Common myeloid progenitor, CD34-positive (primary cell): ENCODE results near the gene MPPE1.

Experiments
- CTCF ChIA-PET: fragments of 350-600 bp; sonication (Branson Sonifier 250); formaldehyde crosslinking; loops from one replicate; lab custom pipeline; 2021; ENCODE audit warnings: antibody characterized with exemption; lab: Charles Lee
- POLR2A ChIA-PET: fragments of 350-600 bp; sonication (Branson Sonifier 250); formaldehyde crosslinking; loops from one replicate; lab custom pipeline; 2021; ENCODE audit warnings: antibody characterized with exemption; lab: Charles Lee
- DNase-seq, 3 donors: peaks; one replicate each; pipeline versions ENCODE4 v3.0.0 to v3.0.0-alpha.2; 2013
- H3K27ac ChIP-seq, 2 experiments: 1 replicate in 1 of 2; 2 replicates in 1 of 2; pipeline ENCODE4 v1.7.0; 2013; ENCODE audit warnings: inconsistent platforms in 2 of 2, low read length in 2 of 2, mild to moderate bottlenecking in 2 of 2, low read depth in 1 of 2, moderate library complexity in 1 of 2; ENCODE audit not compliant: severe bottlenecking in 2 of 2, insufficient read depth in 1 of 2, poor library complexity in 1 of 2
- H3K27me3 ChIP-seq, 5 experiments: replicated peaks in 2 of 5; 1 replicate in 3 of 5; 2 replicates in 2 of 5; pipeline versions ENCODE4 v1.6.1 to v1.7.0; 2013; ENCODE audit warnings: low read length in 4 of 5, mild to moderate bottlenecking in 2 of 5, moderate library complexity in 2 of 5, inconsistent platforms in 1 of 5; ENCODE audit not compliant: insufficient read depth in 5 of 5, control insufficient read depth in 4 of 5
- H3K36me3 ChIP-seq, 4 experiments: 1 replicate in 2 of 4; 2 replicates in 2 of 4; pipeline versions ENCODE4 v1.6.1 to v1.7.0; 2013; ENCODE audit warnings: low read length in 3 of 4, control low read depth in 1 of 4, mild to moderate bottlenecking in 1 of 4; ENCODE audit not compliant: control insufficient read depth in 4 of 4, insufficient read depth in 4 of 4
- H3K4me1 ChIP-seq, 4 experiments: 1 replicate in 3 of 4; 2 replicates in 1 of 4; pipeline versions ENCODE4 v1.6.1 to v1.7.1; 2013; ENCODE audit warnings: low read length in 3 of 4, mild to moderate bottlenecking in 3 of 4, control low read depth in 1 of 4, inconsistent platforms in 1 of 4, moderate library complexity in 1 of 4; ENCODE audit not compliant: control insufficient read depth in 4 of 4, insufficient read depth in 4 of 4; ENCODE audit errors: control extremely low read depth in 1 of 4
- H3K4me3 ChIP-seq, 7 experiments: 1 replicate in 4 of 7; 2 replicates in 3 of 7; pipeline versions ENCODE4 v1.5.1 to v1.7.0; 2013; ENCODE audit warnings: mild to moderate bottlenecking in 7 of 7, low read length in 6 of 7, moderate library complexity in 6 of 7, inconsistent platforms in 2 of 7, low read depth in 2 of 7, control low read depth in 1 of 7; ENCODE audit not compliant: insufficient read depth in 4 of 7, control insufficient read depth in 1 of 7; ENCODE audit errors: extremely low read depth in 1 of 7
- H3K9me3 ChIP-seq, 5 experiments: 1 replicate in 4 of 5; 2 replicates in 1 of 5; pipeline versions ENCODE4 v1.6.1 to v1.7.1; 2013; ENCODE audit warnings: low read length in 4 of 5, mild to moderate bottlenecking in 2 of 5, inconsistent platforms in 1 of 5, low read depth in 1 of 5, moderate library complexity in 1 of 5; ENCODE audit not compliant: control insufficient read depth in 4 of 5, insufficient read depth in 2 of 5; ENCODE audit errors: control extremely low read depth in 1 of 5
- WGBS: methylation state at CpG from one replicate; pipeline ENCODE4 v1.1.5; 2013; ENCODE audit not compliant: insufficient coverage; 5-methylcytosine and 5-hydroxymethylcytosine counted together

MPPE1 gene

DNA sequence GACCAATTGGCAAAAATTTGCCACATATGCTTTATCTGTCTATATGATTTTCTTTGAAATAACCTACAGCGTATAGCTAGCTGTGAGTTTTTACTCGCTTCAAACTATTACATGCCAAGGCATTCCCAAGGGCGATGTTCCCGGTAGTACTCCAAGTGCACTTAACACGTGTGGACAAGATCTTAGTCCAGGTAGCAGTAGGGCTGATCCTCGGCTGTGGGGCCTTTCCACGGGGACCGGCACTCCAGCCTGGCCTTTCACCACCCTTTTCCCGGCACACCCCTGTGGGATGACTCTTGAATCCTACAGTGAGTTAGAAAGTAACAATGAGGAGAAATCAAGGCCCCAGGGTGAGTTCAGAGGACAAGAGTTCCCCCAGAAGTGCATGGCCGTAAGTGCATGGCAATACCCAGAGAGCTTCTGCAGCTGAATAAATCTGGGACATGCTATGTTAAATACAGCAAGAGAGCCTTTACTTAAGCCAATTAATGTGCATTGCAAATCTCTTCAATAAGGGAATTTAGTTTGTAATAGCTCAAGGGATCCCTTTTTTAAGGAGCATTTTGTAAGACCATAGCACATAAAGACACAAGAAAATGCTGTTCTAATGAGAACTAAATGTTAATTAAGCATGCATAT is 30.5 kb downstream of the MPPE1 start:
- Histone ChIP-seq H3K4me3 (no peak overlapping the region), H3K27me3 (peaks cover 0 to 2% (median 0%) of the 10 kb centered on the region in 5 experiments), H3K36me3 (peaks cover 0 to 4% (median 2%) of the 10 kb centered on the region in 4 experiments), H3K9me3 (no peaks in the 10 kb centered on the region), H3K27ac (no peak overlapping the region), H3K4me1 (peaks cover 0 to 2% (median 0%) of the 10 kb centered on the region in 4 experiments)
- CTCF ChIA-PET, result interaction anchor here (0.8 kb wide), 1 partner anchor 146 kb away, joined by 3 read pairs; no protein-coding TSS in a partner anchor
- POLR2A ChIA-PET, result no interaction called here
- DNase-seq, result no peak
- 98% methylated on average over 8 of the region's 10 CpGs for WGBS

- CTCF ChIA-PET, result interaction anchor here (0.7 to 1.6 kb wide), 3 partner anchors 12 to 41 kb away, joined by 3 read pairs; no protein-coding TSS in a partner anchor
- 84% methylated on average over 2 of the region's 8 CpGs for WGBS
- no peak for DNase-seq
Observed at GRCh38 chr18:11874676-11875075, 33.4 kb downstream of the MPPE1 start.

DNA sequence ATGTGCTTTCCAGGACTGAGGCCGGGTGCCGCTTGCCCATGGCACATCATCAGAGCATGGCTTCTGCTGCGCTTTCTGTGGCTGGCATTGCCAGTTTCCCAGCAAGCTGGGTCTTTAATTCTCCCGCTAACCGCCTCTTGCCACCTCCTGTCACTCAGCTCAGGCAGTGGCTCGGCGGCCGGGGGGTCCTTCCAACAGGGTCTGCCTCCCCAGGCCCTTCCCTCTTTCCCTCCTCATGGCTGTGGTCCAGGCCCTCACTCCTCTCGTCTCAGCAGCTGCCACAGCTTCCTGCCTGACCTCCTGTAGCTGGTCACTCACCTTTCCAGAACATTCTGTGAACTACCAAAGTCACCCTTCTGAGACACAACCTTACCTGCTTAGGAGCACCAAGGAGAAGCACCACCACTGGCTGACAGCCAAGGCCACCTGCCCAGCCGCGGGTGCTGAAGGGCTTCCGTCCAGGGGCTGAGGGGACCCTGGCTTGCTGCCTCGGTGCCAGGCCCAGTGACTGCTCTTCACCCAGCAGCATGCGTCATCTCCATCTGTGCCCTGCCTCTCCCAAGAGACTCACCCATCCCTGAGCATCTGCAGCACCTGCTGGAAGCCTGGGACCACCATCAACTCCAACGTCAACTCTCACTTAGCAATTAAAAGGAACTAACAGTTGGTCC is 34.3 kb downstream of the MPPE1 start:
- H3K9me3 ChIP-seq, result no peaks in the 10 kb centered on the region
- no peak for DNase-seq
- ChIA-PET CTCF (interaction anchor here (0.8 to 3.4 kb wide), 3 partner anchors 18 to 137 kb away, joined by 3 to 11 read pairs (median 3); no protein-coding TSS in a partner anchor), POLR2A (no interaction called here)
- H3K27ac ChIP-seq, result no peak overlapping the region
- 85% methylated on average over 14 of the region's 15 CpGs for WGBS
- no peaks in the 10 kb centered on the region for H3K36me3 ChIP-seq
- H3K27me3 ChIP-seq, result peaks cover 0 to 2% (median 0%) of the 10 kb centered on the region in 5 experiments
- H3K4me3 ChIP-seq, result no peak overlapping the region
- no peaks in the 10 kb centered on the region for H3K4me1 ChIP-seq

More at GRCh38 chr18:11874676-11875075, 33.4 kb downstream of the MPPE1 start:
- H3K4me1 ChIP-seq, result no peaks in the 10 kb centered on the region
- POLR2A ChIA-PET, result no interaction called here
- H3K36me3 ChIP-seq, result no peaks in the 10 kb centered on the region
- peaks cover 0 to 2% (median 0%) of the 10 kb centered on the region in 5 experiments for H3K27me3 ChIP-seq
- H3K27ac ChIP-seq, result no peak overlapping the region
- H3K9me3 ChIP-seq, result no peaks in the 10 kb centered on the region
- no peak overlapping the region for H3K4me3 ChIP-seq

DNA sequence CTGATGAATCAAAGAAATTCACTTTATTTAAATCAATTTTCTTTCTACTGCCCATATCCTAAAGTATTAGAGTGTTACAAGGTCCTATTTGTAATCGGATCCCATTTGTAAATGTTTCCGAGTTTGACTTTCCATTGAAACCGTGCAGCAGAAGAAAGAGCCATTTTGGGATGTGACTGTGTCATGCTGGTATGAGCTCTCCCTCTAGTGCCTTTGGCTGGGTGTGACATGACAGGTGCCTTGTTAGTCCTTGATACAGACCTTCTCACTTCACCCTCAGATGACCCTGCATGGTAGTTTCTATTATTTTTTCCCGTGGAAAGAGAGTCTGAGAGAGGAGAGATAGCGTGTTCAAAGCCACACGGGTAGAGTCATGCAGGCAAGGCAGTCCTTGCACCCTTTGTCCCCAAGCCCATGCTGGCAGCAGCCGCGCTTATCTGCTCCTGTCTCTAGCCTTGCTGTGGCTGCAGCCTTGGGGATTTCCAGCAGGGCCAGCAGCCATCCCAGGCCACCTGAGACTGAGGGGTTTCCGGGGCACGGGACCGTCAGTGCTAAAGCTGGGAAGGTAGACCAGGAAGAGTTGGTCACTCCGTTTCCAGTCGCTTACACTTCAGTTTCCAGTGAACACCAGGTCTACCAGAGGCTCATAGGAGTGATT is 35.5 kb downstream of the MPPE1 start:
- ChIA-PET CTCF (interaction anchor here (0.6 to 3.4 kb wide), 4 partner anchors 17 to 891 kb away, joined by 3 to 11 read pairs (median 3); no protein-coding TSS in a partner anchor), POLR2A (no interaction called here)
- H3K36me3 ChIP-seq, result no peaks in the 10 kb centered on the region
- H3K4me3 ChIP-seq, result no peak overlapping the region
- DNase-seq, result peak; percentile 34 to 48 (median 45)
- WGBS, result 79% methylated on average over 12 of the region's 13 CpGs
- no peaks in the 10 kb centered on the region for H3K4me1 ChIP-seq
- H3K9me3 ChIP-seq, result no peaks in the 10 kb centered on the region
- no peak overlapping the region for H3K27ac ChIP-seq
- H3K27me3 ChIP-seq, result peaks cover 0 to 2% (median 0%) of the 10 kb centered on the region in 5 experiments

DNA sequence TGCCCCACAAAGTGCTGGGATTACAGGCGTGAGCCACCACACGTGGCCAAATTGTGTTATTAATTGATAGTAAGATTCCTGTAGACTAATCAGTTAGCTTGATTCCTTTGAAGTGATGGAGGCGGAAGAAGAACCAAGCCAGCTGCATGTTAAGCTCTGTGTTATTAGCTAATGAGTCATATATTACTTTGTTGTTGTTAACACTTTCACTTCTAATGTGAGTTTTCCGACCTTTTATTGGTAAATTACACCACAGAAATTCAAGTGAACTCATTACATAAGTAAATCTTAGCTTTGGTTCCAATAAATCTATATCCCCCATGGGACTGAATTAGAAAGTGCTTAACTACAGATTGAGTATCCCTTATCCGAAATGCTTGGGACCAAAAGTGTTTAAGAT is 36.6 kb downstream of the MPPE1 start:
- WGBS, result 81% methylated on average over 3 of the region's 5 CpGs
- Histone ChIP-seq H3K9me3 (no peaks in the 10 kb centered on the region), H3K4me3 (no peak overlapping the region), H3K4me1 (no peaks in the 10 kb centered on the region), H3K27me3 (peaks cover 0 to 2% (median 0%) of the 10 kb centered on the region in 5 experiments), H3K27ac (no peak overlapping the region), H3K36me3 (no peaks in the 10 kb centered on the region)
- DNase-seq, result no peak
- CTCF ChIA-PET, result interaction anchor here (1.3 to 3.4 kb wide), 4 partner anchors 125 to 138 kb away, joined by 3 to 11 read pairs (median 5); no protein-coding TSS in a partner anchor
- POLR2A ChIA-PET, result no interaction called here

GRCh38 chr18:11868230-11868629 is 39.9 kb downstream of the MPPE1 start:
- POLR2A ChIA-PET, result no interaction called here

More at GRCh38 chr18:11868230-11868629, 39.9 kb downstream of the MPPE1 start:
- CTCF ChIA-PET, result interaction anchor here (1.0 kb wide), 1 partner anchor 70 kb away, joined by 3 read pairs; no protein-coding TSS in a partner anchor
- peaks cover 0 to 2% (median 0%) of the 10 kb centered on the region in 4 experiments for H3K4me1 ChIP-seq
- no peaks in the 10 kb centered on the region for H3K9me3 ChIP-seq
- DNase-seq, result no peak
- peaks cover 0 to 10% (median 0%) of the 10 kb centered on the region in 5 experiments for H3K27me3 ChIP-seq
- no peak overlapping the region for H3K27ac ChIP-seq
- 99% methylated on average over 7 of the region's 8 CpGs for WGBS
- no peak overlapping the region for H3K4me3 ChIP-seq
- H3K36me3 ChIP-seq, result no peaks in the 10 kb centered on the region
